Lower leg skin (tissue), 4 donors: ENCODE measurements around the gene CHCHD4. TPM values are rescaled to one million over a fixed set of nuclear protein-coding genes. Genes with fewer than 3 reads are reported as not detected.
A peak's percentile ranks its signal among the peaks of the same experiment; 100 is the strongest.

Experiments
- DNase-seq, 2 donors: peaks; one replicate each; pipeline ENCODE4 v3.0.0-alpha.2; 2019; ENCODE audit warnings: low spot score in 2 of 2
- H3K4me3 ChIP-seq: fragments of 200-600 bp; sonication (generic); 2 replicates; pipeline ENCODE4 v1.5.1; 2017; ENCODE audit warnings: mild to moderate bottlenecking, low read depth; ENCODE audit not compliant: poor library complexity, severe bottlenecking
- POLR2A ChIP-seq, 2 donors: fragments of 450-650 bp; IDR thresholded peaks; one replicate each; pipeline ENCODE4 v1.6.1; 2016 to 2017; ENCODE audit warnings: antibody characterized with exemption in 2 of 2, mild to moderate bottlenecking in 1 of 2, moderate library complexity in 1 of 2
- WGBS, 2 donors: methylation state at CpG; one replicate each; pipeline ENCODE4 v1.1.5; 2018; 5-methylcytosine and 5-hydroxymethylcytosine counted together
- intact Hi-C: fragments of 100-400 bp; cut with DNase I; formaldehyde crosslinking; loops from one replicate; pipeline ENCODE4 v1.15.0; 2023; ENCODE audit warnings: low total_unique reads
- total RNA-seq, 4 donors: library from RNA; depleted of rRNA; stranded (reverse); fragments of >200 nt; gene quantifications; one replicate each; pipeline ENCODE4 v1.1.0, GENCODE V29; 2016
- TF ChIP-seq, protein P1 (sequence below), 3 donors: fragments of 450-650 bp; IDR thresholded peaks; one replicate each; pipeline ENCODE4 v1.5.1; 2016; ENCODE audit warnings: antibody characterized with exemption in 3 of 3, mild to moderate bottlenecking in 3 of 3, moderate library complexity in 2 of 3

CHCHD4 gene
- total RNA-seq, 4 donors from 2014 or later: 8.4 to 14.6 (median 11.8) TPM

DNA sequence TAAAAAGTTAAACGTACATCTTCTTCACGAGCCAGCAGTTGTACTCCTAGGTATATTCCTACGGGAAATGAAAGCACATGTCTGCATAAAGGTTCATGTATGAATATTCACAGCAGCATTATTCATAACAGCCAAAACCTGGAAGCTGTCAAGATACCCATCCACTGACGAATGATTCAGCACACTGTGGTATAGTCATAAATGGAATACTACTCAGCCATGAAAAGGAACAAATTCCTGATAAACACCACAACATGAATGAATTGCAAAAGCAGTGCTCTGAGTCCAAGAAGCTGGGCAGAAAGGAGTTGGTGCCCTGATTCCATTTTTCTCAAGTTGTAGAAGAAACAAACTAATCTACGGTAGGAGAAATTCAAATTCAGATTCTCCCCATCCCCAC, 4.1 kb upstream of the CHCHD4 start:
- no peak overlapping the region for H3K4me3 ChIP-seq
- intact Hi-C loops: loop anchor here (10.0 kb wide), 1 partner anchor 46 kb away; the partner anchor contains the start of genes LSM3 and XPC
- WGBS, 2 donors: 94 to 98% methylated on average over 5 of the region's 5 CpGs
- peak; percentile 3 to 17 for DNase-seq
- TF ChIP-seq, protein P1, sequence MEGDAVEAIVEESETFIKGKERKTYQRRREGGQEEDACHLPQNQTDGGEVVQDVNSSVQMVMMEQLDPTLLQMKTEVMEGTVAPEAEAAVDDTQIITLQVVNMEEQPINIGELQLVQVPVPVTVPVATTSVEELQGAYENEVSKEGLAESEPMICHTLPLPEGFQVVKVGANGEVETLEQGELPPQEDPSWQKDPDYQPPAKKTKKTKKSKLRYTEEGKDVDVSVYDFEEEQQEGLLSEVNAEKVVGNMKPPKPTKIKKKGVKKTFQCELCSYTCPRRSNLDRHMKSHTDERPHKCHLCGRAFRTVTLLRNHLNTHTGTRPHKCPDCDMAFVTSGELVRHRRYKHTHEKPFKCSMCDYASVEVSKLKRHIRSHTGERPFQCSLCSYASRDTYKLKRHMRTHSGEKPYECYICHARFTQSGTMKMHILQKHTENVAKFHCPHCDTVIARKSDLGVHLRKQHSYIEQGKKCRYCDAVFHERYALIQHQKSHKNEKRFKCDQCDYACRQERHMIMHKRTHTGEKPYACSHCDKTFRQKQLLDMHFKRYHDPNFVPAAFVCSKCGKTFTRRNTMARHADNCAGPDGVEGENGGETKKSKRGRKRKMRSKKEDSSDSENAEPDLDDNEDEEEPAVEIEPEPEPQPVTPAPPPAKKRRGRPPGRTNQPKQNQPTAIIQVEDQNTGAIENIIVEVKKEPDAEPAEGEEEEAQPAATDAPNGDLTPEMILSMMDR (IDR thresholded peaks at IDR 0.05): no peak
- TF ChIP-seq POLR2A (IDR thresholded peaks at IDR 0.05): no peak

DNA sequence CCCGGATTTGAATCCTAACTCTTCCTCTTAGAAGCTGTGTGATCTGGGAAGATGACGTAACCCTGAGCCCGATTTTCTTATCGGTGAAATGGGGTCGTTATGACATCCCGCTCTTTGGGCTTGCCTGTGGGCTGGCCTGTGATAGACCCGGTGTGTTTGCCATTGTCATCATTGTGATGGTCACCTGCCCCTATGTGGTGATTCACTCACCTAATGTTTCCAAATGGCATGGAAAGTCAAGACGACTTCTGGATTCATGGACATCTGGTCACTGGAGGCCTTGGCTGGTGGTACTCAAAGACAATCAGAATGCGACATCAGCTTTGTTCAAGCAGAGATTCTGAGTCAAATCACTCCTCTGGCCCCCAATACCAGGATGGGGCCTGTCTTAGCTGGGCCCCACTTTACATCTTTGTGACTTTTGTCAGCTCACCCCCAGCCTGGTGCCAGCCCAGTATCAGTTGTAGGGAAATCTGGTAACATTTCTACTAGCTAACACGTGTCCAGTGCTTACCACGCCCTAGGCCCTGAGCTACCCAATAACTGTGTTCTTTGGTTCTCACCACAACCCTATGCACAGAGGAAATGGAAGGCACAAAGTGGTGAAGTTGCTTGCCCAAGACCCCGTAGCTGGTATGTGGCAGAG, 3.0 kb upstream of the CHCHD4 start:
- peak; percentile 8 to 65 for DNase-seq
- no peak for TF ChIP-seq POLR2A (IDR thresholded peaks at IDR 0.05)
- TF ChIP-seq, protein P1 (IDR thresholded peaks at IDR 0.05): no peak
- no peak overlapping the region for H3K4me3 ChIP-seq
- WGBS, 2 donors: 84 to 88% methylated on average over 12 of the region's 12 CpGs
- intact Hi-C loops: loop anchor here (10.0 kb wide), 1 partner anchor 47 kb away; the partner anchor contains the start of genes LSM3 and XPC

DNA sequence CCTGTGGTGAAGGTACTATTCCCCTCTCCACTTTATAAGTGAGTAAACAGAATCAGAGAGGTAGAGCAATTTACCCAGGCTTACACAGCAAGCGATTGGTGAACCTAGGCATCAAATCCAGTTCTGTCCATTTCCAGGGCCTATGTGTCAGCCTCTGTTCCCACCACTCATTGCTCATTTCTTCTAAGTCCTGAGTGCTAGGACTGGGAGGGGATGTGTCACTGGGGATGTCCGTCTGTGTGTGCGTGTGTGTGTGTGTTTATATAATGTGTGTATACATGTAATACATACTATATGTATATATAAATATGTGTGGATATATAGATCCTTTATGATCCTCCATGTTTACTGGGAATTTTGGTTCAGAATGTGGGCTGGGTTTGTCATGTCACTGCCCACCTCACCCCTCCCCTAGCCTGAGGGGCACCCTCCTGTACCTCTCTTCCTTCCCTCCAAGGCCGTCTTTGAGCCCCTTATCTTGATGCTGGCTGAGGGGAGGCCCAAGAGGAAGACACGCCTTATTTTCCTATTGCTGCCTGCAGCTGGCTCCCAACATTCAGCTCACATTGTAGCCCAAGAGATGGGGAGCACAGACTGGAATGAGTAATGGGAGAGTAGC, 2.3 kb upstream of the CHCHD4 start:
- DNase-seq: peak; percentile 13 to 68
- WGBS, 2 donors: 64 to 69% methylated on average over 5 of the region's 5 CpGs
- TF ChIP-seq POLR2A (IDR thresholded peaks at IDR 0.05): no peak
- TF ChIP-seq, protein P1 (IDR thresholded peaks at IDR 0.05): no peak
- H3K4me3 ChIP-seq: no peak overlapping the region
- intact Hi-C loops: loop anchor here (10.0 kb wide), 1 partner anchor 48 kb away; the partner anchor contains the start of genes LSM3 and XPC

DNA sequence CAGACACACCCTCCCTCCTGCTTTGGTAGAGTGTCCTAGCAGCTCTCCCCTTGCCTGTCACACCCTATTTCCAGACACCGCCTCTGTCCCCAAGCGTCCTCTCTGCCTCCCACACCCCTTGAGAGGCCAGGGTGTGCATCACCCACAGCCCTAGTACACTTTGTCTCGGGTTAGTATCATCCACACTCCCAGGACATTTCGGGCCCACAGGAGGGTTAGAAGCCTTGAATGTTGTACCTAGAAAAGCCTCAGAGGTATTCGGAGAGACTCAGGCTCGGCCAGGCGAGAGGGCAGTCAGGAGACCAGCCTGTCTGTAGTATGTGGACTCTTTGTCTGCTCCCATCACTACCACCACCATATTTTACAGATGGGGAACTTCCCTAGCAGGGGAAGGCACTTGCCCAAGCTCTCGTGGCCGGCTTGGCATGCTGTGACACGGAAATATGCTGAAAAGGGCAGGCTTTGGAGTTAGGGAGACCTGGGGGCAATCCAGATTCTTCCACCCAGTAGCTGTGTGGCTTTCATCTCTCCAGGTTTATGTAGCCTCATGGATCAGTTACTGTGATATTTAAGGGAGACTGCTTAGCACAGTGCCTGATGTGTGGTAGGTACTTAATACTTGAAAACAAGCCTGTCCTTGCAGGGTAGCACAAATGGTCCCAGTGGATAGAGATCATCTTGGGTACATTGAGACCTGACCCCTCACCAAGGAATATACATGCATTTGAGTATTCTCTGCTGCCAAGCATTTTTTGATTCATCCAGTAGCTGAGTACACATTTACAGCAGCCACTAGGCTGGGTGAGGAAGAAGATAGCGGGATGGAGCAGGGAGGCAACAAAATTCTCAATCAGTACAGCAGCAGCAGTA, 1.6 kb upstream of the CHCHD4 start:
- no peak overlapping the region for H3K4me3 ChIP-seq
- DNase-seq: peak in 1 of 2 donors; percentile 56
- TF ChIP-seq, protein P1 (IDR thresholded peaks at IDR 0.05): no peak
- no peak for TF ChIP-seq POLR2A (IDR thresholded peaks at IDR 0.05)
- WGBS, 2 donors: 21% methylated on average over 11 of the region's 11 CpGs
- intact Hi-C loops: loop anchor here (10.0 kb wide), 1 partner anchor 49 kb away; the partner anchor contains the start of genes LSM3 and XPC

DNA sequence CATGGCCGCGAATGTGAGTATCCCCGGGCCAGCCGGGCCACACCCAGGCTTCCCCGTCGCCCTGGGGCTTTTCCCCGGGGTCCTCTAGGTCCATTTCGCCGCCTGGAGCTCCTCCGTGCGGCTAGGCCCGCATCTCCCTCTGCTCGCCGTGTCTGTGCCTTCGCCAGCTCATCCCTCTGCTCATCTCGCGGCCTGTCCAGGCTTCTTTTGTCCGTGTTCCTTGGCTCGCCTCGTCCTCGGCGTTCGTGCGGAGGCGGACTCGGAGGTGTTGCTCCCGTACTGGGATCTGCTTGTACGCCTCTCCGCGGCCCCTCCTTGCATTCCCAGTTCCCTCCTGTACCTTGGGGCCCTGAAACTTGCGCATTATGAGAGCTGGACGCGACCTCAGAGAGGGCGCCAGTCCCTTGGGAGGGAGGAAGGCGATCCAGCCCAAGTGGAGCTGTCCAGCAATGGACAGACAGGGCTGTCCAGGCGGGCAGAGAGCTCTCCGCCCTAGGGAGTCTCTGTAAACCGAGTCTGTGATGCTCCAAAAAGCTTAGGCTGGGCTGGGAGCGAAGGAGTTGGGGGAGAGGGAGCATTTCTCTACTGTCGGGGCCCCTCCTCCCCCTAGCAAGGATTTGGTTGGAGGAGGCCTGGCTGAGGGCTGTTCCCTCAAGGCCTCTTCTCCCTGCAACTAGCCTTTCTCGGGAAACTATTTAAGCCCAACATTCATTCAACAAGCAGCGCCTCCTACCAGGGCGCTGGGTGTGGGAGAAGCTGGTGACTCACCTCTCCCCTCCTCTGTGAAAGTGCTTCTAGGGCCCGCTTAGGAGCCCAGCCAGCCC, 735 bp upstream of the CHCHD4 start:
- peak overlapping the region; percentile 99 for H3K4me3 ChIP-seq
- peak; percentile 88 to 96 for DNase-seq
- intact Hi-C loops: loop anchor here (10.0 kb wide), 1 partner anchor 49 kb away; the partner anchor contains the start of genes LSM3 and XPC
- no peak for TF ChIP-seq POLR2A (IDR thresholded peaks at IDR 0.05)
- TF ChIP-seq, protein P1 (IDR thresholded peaks at IDR 0.05): no peak
- WGBS, 2 donors: 0 to 1% methylated on average over 40 to 42 of the region's 44 CpGs
